HepG2 (cell line): Measurements from ENCODE around the gene EGFLAM. TPM values are rescaled to one million over a fixed set of nuclear protein-coding genes. Genes with fewer than 3 reads are reported as not detected.

Experiments used
- HHEX ChIP-seq: IDR thresholded peaks from 2 replicates; pipeline ENCODE4 v1.6.1; 2016; ENCODE audit warnings: control low read depth
- NFE2L2 ChIP-seq: fragments of 150-350 bp; IDR thresholded peaks from 2 replicates; pipeline ENCODE4 v1.6.1; 2014; ENCODE audit warnings: low read length
- NFRKB ChIP-seq: fragments of 450-650 bp; IDR thresholded peaks from 2 replicates; pipeline ENCODE4 v1.6.1; 2017
- PHF21A ChIP-seq: sonication (generic); formaldehyde crosslinking; IDR thresholded peaks from 2 replicates; pipeline ENCODE4 v1.5.0; 2020; ENCODE audit warnings: mild to moderate bottlenecking, missing genetic modification reagents
- RFX1 ChIP-seq: fragments of 450-650 bp; IDR thresholded peaks from 2 replicates; pipeline ENCODE4 v1.6.1; 2017
- ZNF282 ChIP-seq: fragments of 450-650 bp; IDR thresholded peaks from 2 replicates; pipeline ENCODE4 v1.6.1; 2018; ENCODE audit not compliant: partially characterized antibody
- ZNF33B ChIP-seq: sonication (generic); formaldehyde crosslinking; IDR thresholded peaks from 2 replicates; pipeline ENCODE4 v1.5.1; 2020; ENCODE audit warnings: mild to moderate bottlenecking, missing genetic modification reagents
- ZNF737 ChIP-seq: sonication (generic); formaldehyde crosslinking; IDR thresholded peaks from 2 replicates; pipeline ENCODE4 v1.5.0; 2020; ENCODE audit warnings: missing genetic modification reagents, mild to moderate bottlenecking, borderline replicate concordance
- ZNF747 ChIP-seq: sonication (generic); formaldehyde crosslinking; IDR thresholded peaks from 2 replicates; pipeline ENCODE4 v1.8.1; 2023; ENCODE audit warnings: missing genetic modification reagents, mild to moderate bottlenecking, borderline replicate concordance
- ZSCAN20 ChIP-seq: sonication (generic); formaldehyde crosslinking; IDR thresholded peaks from 2 replicates; pipeline ENCODE4 v1.4.0; 2020; ENCODE audit warnings: missing genetic modification reagents, mild to moderate bottlenecking, borderline replicate concordance
- polyA plus RNA-seq, 8 experiments: library from polyadenylated mRNA; depleted of rRNA in 3 of 8; stranded (reverse) in 7 of 8; unstranded in 1 of 8; fragments of >200 nt; fragmentation: Illumina TruSeq in 4 of 8; extraction: Trizol in 4 of 8; gene quantifications; 2 replicates each; pipeline versions ENCODE4 v1.2.1 to v1.2.3, GENCODE V29; 2011 to 2016; ENCODE audit warnings: low read depth in 4 of 8, missing spikeins in 1 of 8, mixed read lengths in 1 of 8; ENCODE audit not compliant: insufficient read depth in 1 of 8
- total RNA-seq, 5 experiments: library from RNA; depleted of rRNA; stranded (reverse); fragments of >200 nt; fragmentation: Illumina TruSeq; extraction: Trizol; gene quantifications; 2 replicates each; pipeline ENCODE4 v1.2.3, GENCODE V29; 2016; ENCODE audit warnings: low read depth in 1 of 5
- TF ChIP-seq, protein P1 (sequence below), 2 experiments: fragments of 450-650 bp in 1 of 2; sonication (generic) in 1 of 2; formaldehyde crosslinking in 1 of 2; IDR thresholded peaks; 2 replicates each; pipeline versions ENCODE4 v1.6.1 to v1.8.0; 2016 to 2022; ENCODE audit warnings: antibody characterized with exemption in 1 of 2, mild to moderate bottlenecking in 1 of 2, missing genetic modification reagents in 1 of 2
- TF ChIP-seq, protein P2 (sequence below): sonication (generic); formaldehyde crosslinking; IDR thresholded peaks from 2 replicates; pipeline ENCODE4 v1.5.0; 2020; ENCODE audit warnings: mild to moderate bottlenecking, missing genetic modification reagents
- TF ChIP-seq, protein P3 (sequence below): sonication (generic); formaldehyde crosslinking; IDR thresholded peaks from 2 replicates; pipeline ENCODE4 v1.4.0; 2020; ENCODE audit warnings: missing genetic modification reagents
- TF ChIP-seq, protein P4 (sequence below): sonication (generic); formaldehyde crosslinking; IDR thresholded peaks from 2 replicates; pipeline ENCODE4 v1.4.0; 2020; ENCODE audit warnings: mild to moderate bottlenecking, missing genetic modification reagents
- TF ChIP-seq, protein P5 (sequence below): conservative IDR thresholded peaks from 2 replicates; pipeline ENCODE4 v1.6.1; 2018; ENCODE audit warnings: missing genetic modification reagents

The EGFLAM gene
- total and polyA plus RNA-seq, 2 of the 13 experiments (the other 11 are each of a cell fraction or from before 2014, with no cell fraction given), result not detected

DNA sequence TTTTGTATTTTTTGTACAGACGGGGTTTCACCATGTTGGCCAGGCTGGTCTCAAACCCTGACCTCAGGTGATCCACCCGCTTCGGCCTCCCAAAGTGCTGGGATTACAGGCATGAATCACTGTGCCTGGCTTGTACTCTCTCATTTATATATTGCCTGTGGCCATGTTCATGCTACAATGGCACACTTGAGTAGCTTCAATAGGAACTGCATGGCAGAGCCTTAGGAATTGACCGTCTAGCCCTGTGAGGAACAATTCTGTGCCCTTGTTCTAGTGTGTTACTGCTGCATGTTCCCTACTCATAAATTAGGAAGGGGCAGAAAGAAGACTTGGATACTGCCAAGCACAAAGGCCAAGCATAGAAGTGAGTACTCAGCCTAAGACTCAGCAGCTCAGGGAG is 193.8 kb downstream of the EGFLAM start (continued):
- TF ChIP-seq, protein P1, sequence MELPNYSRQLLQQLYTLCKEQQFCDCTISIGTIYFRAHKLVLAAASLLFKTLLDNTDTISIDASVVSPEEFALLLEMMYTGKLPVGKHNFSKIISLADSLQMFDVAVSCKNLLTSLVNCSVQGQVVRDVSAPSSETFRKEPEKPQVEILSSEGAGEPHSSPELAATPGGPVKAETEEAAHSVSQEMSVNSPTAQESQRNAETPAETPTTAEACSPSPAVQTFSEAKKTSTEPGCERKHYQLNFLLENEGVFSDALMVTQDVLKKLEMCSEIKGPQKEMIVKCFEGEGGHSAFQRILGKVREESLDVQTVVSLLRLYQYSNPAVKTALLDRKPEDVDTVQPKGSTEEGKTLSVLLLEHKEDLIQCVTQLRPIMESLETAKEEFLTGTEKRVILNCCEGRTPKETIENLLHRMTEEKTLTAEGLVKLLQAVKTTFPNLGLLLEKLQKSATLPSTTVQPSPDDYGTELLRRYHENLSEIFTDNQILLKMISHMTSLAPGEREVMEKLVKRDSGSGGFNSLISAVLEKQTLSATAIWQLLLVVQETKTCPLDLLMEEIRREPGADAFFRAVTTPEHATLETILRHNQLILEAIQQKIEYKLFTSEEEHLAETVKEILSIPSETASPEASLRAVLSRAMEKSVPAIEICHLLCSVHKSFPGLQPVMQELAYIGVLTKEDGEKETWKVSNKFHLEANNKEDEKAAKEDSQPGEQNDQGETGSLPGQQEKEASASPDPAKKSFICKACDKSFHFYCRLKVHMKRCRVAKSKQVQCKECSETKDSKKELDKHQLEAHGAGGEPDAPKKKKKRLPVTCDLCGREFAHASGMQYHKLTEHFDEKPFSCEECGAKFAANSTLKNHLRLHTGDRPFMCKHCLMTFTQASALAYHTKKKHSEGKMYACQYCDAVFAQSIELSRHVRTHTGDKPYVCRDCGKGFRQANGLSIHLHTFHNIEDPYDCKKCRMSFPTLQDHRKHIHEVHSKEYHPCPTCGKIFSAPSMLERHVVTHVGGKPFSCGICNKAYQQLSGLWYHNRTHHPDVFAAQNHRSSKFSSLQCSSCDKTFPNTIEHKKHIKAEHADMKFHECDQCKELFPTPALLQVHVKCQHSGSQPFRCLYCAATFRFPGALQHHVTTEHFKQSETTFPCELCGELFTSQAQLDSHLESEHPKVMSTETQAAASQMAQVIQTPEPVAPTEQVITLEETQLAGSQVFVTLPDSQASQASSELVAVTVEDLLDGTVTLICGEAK (IDR thresholded peaks at IDR 0.05), result no peak
- TF ChIP-seq, protein P1 (CRISPR knock-in tag; IDR thresholded peaks at IDR 0.05), result no peak
- no peak for TF ChIP-seq ZSCAN20
- no peak for TF ChIP-seq NFE2L2
- no peak for TF ChIP-seq ZNF747 (CRISPR knock-in tag)
- no peak for TF ChIP-seq NFRKB
- no peak for TF ChIP-seq RFX1
- TF ChIP-seq, protein P2, sequence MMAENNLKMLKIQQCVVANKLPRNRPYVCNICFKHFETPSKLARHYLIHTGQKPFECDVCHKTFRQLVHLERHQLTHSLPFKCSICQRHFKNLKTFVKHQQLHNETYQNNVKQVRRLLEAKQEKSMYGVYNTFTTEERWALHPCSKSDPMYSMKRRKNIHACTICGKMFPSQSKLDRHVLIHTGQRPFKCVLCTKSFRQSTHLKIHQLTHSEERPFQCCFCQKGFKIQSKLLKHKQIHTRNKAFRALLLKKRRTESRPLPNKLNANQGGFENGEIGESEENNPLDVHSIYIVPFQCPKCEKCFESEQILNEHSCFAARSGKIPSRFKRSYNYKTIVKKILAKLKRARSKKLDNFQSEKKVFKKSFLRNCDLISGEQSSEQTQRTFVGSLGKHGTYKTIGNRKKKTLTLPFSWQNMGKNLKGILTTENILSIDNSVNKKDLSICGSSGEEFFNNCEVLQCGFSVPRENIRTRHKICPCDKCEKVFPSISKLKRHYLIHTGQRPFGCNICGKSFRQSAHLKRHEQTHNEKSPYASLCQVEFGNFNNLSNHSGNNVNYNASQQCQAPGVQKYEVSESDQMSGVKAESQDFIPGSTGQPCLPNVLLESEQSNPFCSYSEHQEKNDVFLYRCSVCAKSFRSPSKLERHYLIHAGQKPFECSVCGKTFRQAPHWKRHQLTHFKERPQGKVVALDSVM (CRISPR knock-in tag), result no peak
- no peak for TF ChIP-seq ZNF737
- TF ChIP-seq HHEX (CRISPR knock-in tag), result no peak
- TF ChIP-seq, protein P3, sequence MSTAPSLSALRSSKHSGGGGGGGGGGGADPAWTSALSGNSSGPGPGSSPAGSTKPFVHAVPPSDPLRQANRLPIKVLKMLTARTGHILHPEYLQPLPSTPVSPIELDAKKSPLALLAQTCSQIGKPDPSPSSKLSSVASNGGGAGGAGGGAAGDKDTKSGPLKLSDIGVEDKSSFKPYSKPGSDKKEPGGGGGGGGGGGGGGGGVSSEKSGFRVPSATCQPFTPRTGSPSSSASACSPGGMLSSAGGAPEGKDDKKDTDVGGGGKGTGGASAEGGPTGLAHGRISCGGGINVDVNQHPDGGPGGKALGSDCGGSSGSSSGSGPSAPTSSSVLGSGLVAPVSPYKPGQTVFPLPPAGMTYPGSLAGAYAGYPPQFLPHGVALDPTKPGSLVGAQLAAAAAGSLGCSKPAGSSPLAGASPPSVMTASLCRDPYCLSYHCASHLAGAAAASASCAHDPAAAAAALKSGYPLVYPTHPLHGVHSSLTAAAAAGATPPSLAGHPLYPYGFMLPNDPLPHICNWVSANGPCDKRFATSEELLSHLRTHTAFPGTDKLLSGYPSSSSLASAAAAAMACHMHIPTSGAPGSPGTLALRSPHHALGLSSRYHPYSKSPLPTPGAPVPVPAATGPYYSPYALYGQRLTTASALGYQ (CRISPR knock-in tag), result no peak
- TF ChIP-seq ZNF282, result no peak
- TF ChIP-seq, protein P4, sequence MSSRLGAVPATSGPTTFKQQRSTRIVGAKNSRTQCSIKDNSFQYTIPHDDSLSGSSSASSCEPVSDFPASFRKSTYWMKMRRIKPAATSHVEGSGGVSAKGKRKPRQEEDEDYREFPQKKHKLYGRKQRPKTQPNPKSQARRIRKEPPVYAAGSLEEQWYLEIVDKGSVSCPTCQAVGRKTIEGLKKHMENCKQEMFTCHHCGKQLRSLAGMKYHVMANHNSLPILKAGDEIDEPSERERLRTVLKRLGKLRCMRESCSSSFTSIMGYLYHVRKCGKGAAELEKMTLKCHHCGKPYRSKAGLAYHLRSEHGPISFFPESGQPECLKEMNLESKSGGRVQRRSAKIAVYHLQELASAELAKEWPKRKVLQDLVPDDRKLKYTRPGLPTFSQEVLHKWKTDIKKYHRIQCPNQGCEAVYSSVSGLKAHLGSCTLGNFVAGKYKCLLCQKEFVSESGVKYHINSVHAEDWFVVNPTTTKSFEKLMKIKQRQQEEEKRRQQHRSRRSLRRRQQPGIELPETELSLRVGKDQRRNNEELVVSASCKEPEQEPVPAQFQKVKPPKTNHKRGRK (CRISPR knock-in tag), result no peak
- no peak for TF ChIP-seq PHF21A (CRISPR knock-in tag)
- no peak for TF ChIP-seq ZNF33B
- TF ChIP-seq, protein P5, sequence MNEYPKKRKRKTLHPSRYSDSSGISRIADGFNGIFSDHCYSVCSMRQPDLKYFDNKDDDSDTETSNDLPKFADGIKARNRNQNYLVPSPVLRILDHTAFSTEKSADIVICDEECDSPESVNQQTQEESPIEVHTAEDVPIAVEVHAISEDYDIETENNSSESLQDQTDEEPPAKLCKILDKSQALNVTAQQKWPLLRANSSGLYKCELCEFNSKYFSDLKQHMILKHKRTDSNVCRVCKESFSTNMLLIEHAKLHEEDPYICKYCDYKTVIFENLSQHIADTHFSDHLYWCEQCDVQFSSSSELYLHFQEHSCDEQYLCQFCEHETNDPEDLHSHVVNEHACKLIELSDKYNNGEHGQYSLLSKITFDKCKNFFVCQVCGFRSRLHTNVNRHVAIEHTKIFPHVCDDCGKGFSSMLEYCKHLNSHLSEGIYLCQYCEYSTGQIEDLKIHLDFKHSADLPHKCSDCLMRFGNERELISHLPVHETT (CRISPR knock-in tag), result no peak
